Nephron progenitor cell (in vitro differentiated cells): ENCODE measurements around the gene CYP4V2.
"Not testable (repeated sequence)": the region's sequence is repeated elsewhere in the genome, so short reads cannot be mapped to it uniquely, and the experiment has no call there.

Experiments used
- DNase-seq: peaks from one replicate; pipeline ENCODE4 v3.0.0; 2021
- H3K27ac Mint-ChIP-seq: 2 replicates; pipeline ENCODE4 v1.8.0; 2021; ENCODE audit warnings: mild to moderate bottlenecking, moderate library complexity, mixed read lengths
- H3K27me3 Mint-ChIP-seq: 2 replicates; pipeline ENCODE4 v1.8.0; 2021; ENCODE audit warnings: mild to moderate bottlenecking, low read depth, mixed read lengths; ENCODE audit not compliant: poor library complexity
- H3K36me3 Mint-ChIP-seq: 2 replicates; pipeline ENCODE4 v1.8.0; 2021; ENCODE audit warnings: low read depth, mixed read lengths
- H3K4me1 Mint-ChIP-seq: 2 replicates; pipeline ENCODE4 v1.8.0; 2021; ENCODE audit warnings: mixed read lengths
- H3K4me3 Mint-ChIP-seq: 2 replicates; pipeline ENCODE4 v1.8.0; 2021; ENCODE audit warnings: mild to moderate bottlenecking, moderate library complexity, mixed read lengths
- H3K9me3 Mint-ChIP-seq: 2 replicates; pipeline ENCODE4 v1.8.0; 2021; ENCODE audit warnings: mild to moderate bottlenecking, moderate library complexity, mixed read lengths
- TF ChIP-seq, protein P1 (sequence below): fragments of 200-600 bp; sonication (generic); IDR thresholded peaks from 2 replicates; pipeline ENCODE4 v1.5.0; 2021; ENCODE audit warnings: antibody characterized with exemption

The CYP4V2 gene

DNA sequence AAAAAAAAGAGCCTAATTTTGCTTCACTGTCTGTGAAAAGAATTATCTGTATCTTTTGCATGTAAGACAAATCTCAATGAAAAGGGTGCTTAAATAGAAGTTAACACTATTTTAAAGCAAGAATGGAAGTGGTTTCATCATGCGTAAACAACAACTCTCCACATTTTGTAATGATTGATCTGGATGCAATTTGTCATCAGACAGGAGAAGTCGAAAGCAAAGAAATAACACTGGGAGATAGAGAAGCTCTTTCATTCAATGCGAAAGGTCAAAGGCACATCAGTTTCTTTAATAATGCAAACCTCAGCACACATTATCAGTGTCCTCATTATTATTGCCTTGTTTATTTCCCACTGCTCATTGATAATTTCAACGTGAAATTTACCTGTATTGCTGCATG, 44.8 kb downstream of the CYP4V2 start:
- Mint-ChIP-seq H3K4me1 (no peaks in the 10 kb centered on the region), H3K27me3 (no peaks in the 10 kb centered on the region), H3K4me3 (no peak overlapping the region), H3K9me3 (peaks cover 3% of the 10 kb centered on the region), H3K27ac (no peak overlapping the region), H3K36me3 (no peaks in the 10 kb centered on the region)
- TF ChIP-seq, protein P1, sequence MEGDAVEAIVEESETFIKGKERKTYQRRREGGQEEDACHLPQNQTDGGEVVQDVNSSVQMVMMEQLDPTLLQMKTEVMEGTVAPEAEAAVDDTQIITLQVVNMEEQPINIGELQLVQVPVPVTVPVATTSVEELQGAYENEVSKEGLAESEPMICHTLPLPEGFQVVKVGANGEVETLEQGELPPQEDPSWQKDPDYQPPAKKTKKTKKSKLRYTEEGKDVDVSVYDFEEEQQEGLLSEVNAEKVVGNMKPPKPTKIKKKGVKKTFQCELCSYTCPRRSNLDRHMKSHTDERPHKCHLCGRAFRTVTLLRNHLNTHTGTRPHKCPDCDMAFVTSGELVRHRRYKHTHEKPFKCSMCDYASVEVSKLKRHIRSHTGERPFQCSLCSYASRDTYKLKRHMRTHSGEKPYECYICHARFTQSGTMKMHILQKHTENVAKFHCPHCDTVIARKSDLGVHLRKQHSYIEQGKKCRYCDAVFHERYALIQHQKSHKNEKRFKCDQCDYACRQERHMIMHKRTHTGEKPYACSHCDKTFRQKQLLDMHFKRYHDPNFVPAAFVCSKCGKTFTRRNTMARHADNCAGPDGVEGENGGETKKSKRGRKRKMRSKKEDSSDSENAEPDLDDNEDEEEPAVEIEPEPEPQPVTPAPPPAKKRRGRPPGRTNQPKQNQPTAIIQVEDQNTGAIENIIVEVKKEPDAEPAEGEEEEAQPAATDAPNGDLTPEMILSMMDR, result no peak
- no peak for DNase-seq

GRCh38 chr4:186240452-186240847, 49.1 kb downstream of the CYP4V2 start:
- Mint-ChIP-seq H3K27ac (no peak overlapping the region), H3K4me3 (no peak overlapping the region), H3K9me3 (peaks cover 3% of the 10 kb centered on the region), H3K4me1 (no peaks in the 10 kb centered on the region), H3K27me3 (no peaks in the 10 kb centered on the region), H3K36me3 (no peaks in the 10 kb centered on the region)
- no peak for DNase-seq
- TF ChIP-seq, protein P1, result no peak

- Mint-ChIP-seq H3K27me3 (no peaks in the 10 kb centered on the region), H3K9me3 (peaks cover 3% of the 10 kb centered on the region), H3K36me3 (no peaks in the 10 kb centered on the region), H3K27ac (no peak overlapping the region), H3K4me1 (no peaks in the 10 kb centered on the region), H3K4me3 (no peak overlapping the region)
- no peak for DNase-seq
- TF ChIP-seq, protein P1, result no peak
These were observed 49.6 kb downstream of the CYP4V2 start for GRCh38 chr4:186240848-186241491.

DNA sequence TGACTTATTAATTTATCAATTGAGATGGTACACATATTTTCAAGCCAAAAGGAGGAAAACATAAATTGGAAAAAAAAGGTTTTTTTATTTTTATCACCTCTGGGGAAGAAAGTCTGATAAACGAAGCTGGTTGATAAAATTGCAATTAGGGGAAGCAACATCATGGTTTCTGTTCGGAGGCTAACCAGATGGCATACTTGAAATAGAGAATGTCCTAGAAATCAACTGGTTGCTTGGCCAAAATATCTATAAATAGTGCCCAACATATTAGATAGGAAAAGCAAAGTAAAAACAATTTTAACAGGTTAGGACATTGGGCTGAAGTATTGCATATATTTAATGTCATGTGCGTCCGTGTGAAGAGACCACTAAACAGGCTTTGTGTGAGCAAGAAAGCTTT, 50.2 kb downstream of the CYP4V2 start:
- H3K9me3 Mint-ChIP-seq, result peaks cover 3% of the 10 kb centered on the region
- H3K4me1 Mint-ChIP-seq, result no peaks in the 10 kb centered on the region
- DNase-seq, result no peak
- H3K36me3 Mint-ChIP-seq, result no peaks in the 10 kb centered on the region
- no peak overlapping the region for H3K4me3 Mint-ChIP-seq
- TF ChIP-seq, protein P1, result no peak
- H3K27me3 Mint-ChIP-seq, result no peaks in the 10 kb centered on the region
- H3K27ac Mint-ChIP-seq, result no peak overlapping the region

DNA sequence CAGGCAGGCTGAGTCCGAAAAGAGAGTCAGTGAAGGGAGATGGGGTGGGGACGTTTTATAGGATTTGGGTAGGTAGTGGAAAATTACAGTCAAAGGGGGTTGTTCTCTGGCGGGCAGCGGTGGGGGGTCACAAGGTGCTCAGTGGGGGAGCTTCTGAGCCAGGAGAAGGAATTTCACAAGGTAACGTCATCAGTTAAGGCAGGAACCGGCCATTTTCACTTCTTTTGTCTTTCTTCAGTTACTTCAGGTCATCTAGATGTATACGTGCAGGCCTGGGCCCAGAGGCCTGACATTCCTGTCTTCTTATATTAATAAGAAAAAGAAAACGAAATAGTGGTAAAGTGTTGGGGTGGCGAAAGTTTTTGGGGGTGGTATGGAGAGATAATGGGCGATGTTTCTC, 50.7 kb downstream of the CYP4V2 start:
- H3K36me3 Mint-ChIP-seq, H3K4me1 Mint-ChIP-seq, DNase-seq, H3K27me3 Mint-ChIP-seq, H3K27ac Mint-ChIP-seq, H3K9me3 Mint-ChIP-seq, H3K4me3 Mint-ChIP-seq: not testable (repeated sequence)

GRCh38 chr4:186243331-186243730, 52.0 kb downstream of the CYP4V2 start:
- H3K9me3 Mint-ChIP-seq, result peaks cover 3% of the 10 kb centered on the region
- DNase-seq, result no peak

More at GRCh38 chr4:186243331-186243730, 52.0 kb downstream of the CYP4V2 start:
- no peak overlapping the region for H3K4me3 Mint-ChIP-seq
- H3K27me3 Mint-ChIP-seq, result no peaks in the 10 kb centered on the region
- no peak overlapping the region for H3K27ac Mint-ChIP-seq
- no peaks in the 10 kb centered on the region for H3K4me1 Mint-ChIP-seq
- TF ChIP-seq, protein P1, result no peak
- no peaks in the 10 kb centered on the region for H3K36me3 Mint-ChIP-seq
